ENCODE results near the gene CACNA1B. TPM values are rescaled to one million over a fixed set of nuclear protein-coding genes. Genes with fewer than 3 reads are reported as not detected.
"Not testable (repeated sequence)": the region's sequence is repeated elsewhere in the genome, so short reads cannot be mapped to it uniquely, and the experiment has no call there.

CACNA1B gene
- total RNA-seq, 1 donor from 2014 or later = 84.4 TPM

DNA sequence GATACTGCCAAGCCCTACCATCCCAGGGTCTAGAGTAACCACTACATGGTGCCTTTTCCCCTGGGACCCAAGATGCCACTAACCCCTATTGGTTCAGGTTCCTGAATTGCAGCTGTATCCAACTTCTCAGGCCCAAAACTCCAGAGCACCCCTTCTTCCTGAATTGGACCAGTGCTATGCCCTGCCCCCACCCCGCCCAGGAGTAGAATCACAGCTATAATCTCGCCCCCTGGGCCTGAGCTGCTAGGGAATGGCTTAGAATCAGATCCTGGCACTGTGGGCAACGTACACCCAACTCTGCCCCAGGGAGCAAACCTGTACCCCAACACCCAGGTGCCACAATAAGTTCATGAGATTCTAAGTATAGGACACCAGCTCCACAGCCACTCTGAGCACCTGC lies 206.3 kb downstream of the CACNA1B start:
- no peak overlapping the region for H3K4me3 Mint-ChIP-seq (ENCODE audit: unreplicated experiment)
- H3K27me3 Mint-ChIP-seq (ENCODE audit: unreplicated experiment) = peaks cover 14% of the 10 kb centered on the region
- H3K27ac Mint-ChIP-seq (ENCODE audit: unreplicated experiment) = no peak overlapping the region
- DNase-seq = no peak
- TF ChIP-seq, protein P1, sequence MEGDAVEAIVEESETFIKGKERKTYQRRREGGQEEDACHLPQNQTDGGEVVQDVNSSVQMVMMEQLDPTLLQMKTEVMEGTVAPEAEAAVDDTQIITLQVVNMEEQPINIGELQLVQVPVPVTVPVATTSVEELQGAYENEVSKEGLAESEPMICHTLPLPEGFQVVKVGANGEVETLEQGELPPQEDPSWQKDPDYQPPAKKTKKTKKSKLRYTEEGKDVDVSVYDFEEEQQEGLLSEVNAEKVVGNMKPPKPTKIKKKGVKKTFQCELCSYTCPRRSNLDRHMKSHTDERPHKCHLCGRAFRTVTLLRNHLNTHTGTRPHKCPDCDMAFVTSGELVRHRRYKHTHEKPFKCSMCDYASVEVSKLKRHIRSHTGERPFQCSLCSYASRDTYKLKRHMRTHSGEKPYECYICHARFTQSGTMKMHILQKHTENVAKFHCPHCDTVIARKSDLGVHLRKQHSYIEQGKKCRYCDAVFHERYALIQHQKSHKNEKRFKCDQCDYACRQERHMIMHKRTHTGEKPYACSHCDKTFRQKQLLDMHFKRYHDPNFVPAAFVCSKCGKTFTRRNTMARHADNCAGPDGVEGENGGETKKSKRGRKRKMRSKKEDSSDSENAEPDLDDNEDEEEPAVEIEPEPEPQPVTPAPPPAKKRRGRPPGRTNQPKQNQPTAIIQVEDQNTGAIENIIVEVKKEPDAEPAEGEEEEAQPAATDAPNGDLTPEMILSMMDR (IDR thresholded peaks at IDR 0.05; ENCODE audit: partially characterized antibody, unreplicated experiment) = no peak
- peaks cover 3% of the 10 kb centered on the region for H3K4me1 Mint-ChIP-seq (ENCODE audit: low read depth, unreplicated experiment)
- peaks cover 57% of the 10 kb centered on the region for H3K36me3 Mint-ChIP-seq (ENCODE audit: unreplicated experiment)
- H3K9me3 Mint-ChIP-seq (ENCODE audit: unreplicated experiment) = peaks cover 21% of the 10 kb centered on the region

DNA sequence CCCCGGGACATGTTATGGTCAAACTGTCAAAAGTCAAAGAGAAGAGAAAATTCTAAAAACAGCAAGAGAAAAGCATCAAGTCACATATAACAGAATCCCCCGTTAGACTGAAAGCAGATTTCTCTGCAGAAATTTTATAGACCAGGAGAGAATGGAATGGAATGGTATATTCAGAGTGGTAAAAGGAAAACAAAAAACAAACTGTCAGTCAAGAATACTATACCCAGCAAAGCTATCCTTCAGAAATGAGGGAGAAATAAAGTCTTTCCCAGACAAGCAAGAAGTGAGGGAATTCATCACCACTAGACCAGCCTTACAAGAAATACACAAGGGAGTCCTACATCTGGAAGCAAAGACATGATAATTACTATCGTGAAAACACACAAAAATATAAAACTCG lies 208.0 kb downstream of the CACNA1B start:
- Mint-ChIP-seq H3K36me3 (ENCODE audit: unreplicated experiment) (peaks cover 53% of the 10 kb centered on the region), H3K9me3 (ENCODE audit: unreplicated experiment) (peaks cover 17% of the 10 kb centered on the region), H3K27ac (ENCODE audit: unreplicated experiment) (no peak overlapping the region), H3K4me1 (ENCODE audit: low read depth, unreplicated experiment) (no peaks in the 10 kb centered on the region), H3K27me3 (ENCODE audit: unreplicated experiment) (peaks cover 10% of the 10 kb centered on the region), H3K4me3 (ENCODE audit: unreplicated experiment) (no peak overlapping the region)
- TF ChIP-seq, protein P1 (IDR thresholded peaks at IDR 0.05; ENCODE audit: partially characterized antibody, unreplicated experiment) = no peak
- no peak for DNase-seq

DNA sequence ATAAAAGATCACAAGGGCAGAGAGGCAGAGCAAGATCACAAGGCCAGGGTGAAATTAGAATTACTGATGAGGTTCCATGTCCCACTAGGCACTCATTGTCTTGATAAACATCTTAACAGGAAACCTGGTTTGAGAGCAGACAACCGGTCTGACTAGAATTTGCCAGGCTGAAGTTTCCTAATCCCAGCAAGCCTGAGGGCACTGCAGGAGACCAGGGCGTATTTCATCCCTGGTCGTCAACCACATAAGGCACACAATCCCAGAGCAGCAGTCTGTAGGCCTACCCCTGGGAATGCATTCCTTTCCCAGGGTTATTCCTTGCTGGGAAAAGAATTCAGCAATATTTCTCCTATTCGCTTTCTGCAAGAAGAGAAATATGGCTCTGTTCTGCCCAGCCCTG lies 214.5 kb downstream of the CACNA1B start:
- H3K4me3 Mint-ChIP-seq (ENCODE audit: unreplicated experiment); H3K4me1 Mint-ChIP-seq (ENCODE audit: low read depth, unreplicated experiment); DNase-seq; H3K27ac Mint-ChIP-seq (ENCODE audit: unreplicated experiment): not testable (repeated sequence)
- Mint-ChIP-seq H3K27me3 (ENCODE audit: unreplicated experiment) (peaks cover 12% of the 10 kb centered on the region), H3K9me3 (ENCODE audit: unreplicated experiment) (peaks cover 18% of the 10 kb centered on the region), H3K36me3 (ENCODE audit: unreplicated experiment) (peaks cover 59% of the 10 kb centered on the region)

DNA sequence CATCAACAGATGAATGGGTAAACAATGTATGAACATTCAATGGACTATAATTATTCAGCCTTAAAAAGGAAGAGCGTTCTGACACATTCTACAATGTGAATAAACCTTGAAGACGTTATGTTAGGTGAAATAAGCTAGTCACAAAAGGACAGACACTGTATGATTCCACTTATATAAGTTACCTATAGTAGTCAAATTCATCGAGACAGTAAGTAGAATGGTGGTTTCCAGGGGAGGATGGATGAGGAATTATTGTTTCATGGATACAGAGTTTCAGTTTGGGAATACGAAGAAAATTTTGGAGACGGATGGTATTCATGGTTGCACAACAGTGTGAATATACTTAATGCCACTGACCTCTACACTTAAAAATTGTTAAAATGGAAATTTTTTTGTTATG lies 216.4 kb downstream of the CACNA1B start:
- no peak for DNase-seq
- Mint-ChIP-seq H3K4me3 (ENCODE audit: unreplicated experiment) (no peak overlapping the region), H3K4me1 (ENCODE audit: low read depth, unreplicated experiment) (peaks cover 4% of the 10 kb centered on the region), H3K27me3 (ENCODE audit: unreplicated experiment) (peaks cover 12% of the 10 kb centered on the region), H3K36me3 (ENCODE audit: unreplicated experiment) (peaks cover 57% of the 10 kb centered on the region), H3K9me3 (ENCODE audit: unreplicated experiment) (peaks cover 27% of the 10 kb centered on the region), H3K27ac (ENCODE audit: unreplicated experiment) (no peak overlapping the region)
- TF ChIP-seq, protein P1 (IDR thresholded peaks at IDR 0.05; ENCODE audit: partially characterized antibody, unreplicated experiment) = no peak

DNA sequence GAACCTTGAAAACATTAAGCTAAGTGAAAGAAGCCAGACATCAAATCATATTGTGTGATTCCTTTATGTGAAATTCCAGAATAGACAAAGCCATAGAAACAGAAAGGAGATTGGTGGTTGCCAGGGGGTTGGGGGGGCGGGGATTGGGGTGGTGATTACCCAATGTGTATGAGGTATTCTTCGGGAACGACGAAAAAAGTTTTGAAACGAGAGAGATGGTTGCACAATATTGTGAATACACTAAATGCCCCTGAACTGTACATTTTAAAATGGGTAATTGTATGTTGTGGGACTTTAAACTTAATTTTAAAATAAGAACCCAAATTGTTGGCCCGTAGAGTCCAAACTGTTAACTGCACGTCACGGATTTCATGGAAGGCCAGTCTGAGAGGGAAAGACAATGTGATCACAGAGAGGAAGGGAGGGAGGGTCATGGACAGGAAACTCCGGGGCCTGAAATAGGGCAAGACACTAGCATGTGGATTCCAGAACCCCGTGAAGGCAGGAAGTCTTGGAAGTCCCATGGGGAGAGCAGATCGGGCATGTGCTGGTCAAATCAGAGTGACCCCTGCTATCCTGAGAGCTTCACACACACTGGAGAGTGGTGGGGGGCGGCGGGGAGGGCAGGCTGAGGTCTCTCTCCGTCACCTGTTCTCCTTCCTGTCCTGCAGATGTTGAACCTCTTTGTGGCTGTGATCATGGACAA lies 218.4 kb downstream of the CACNA1B start:
- DNase-seq = no peak
- TF ChIP-seq, protein P1 (IDR thresholded peaks at IDR 0.05; ENCODE audit: partially characterized antibody, unreplicated experiment) = no peak
- H3K36me3 Mint-ChIP-seq (ENCODE audit: unreplicated experiment) = peaks cover 45% of the 10 kb centered on the region
- no peak overlapping the region for H3K27ac Mint-ChIP-seq (ENCODE audit: unreplicated experiment)
- peaks cover 18% of the 10 kb centered on the region for H3K27me3 Mint-ChIP-seq (ENCODE audit: unreplicated experiment)
- H3K4me3 Mint-ChIP-seq (ENCODE audit: unreplicated experiment) = no peak overlapping the region
- H3K9me3 Mint-ChIP-seq (ENCODE audit: unreplicated experiment) = peaks cover 34% of the 10 kb centered on the region
- H3K4me1 Mint-ChIP-seq (ENCODE audit: low read depth, unreplicated experiment) = peaks cover 18% of the 10 kb centered on the region

Data from glutamatergic neuron (in vitro differentiated cells).